HG03439 (cell line): ENCODE data around the gene BICD2.
"Not testable (repeated sequence)": the region's sequence is repeated elsewhere in the genome, so short reads cannot be mapped to it uniquely, and the experiment has no call there.

Experiments used
- ATAC-seq: cut with Tn5 transposase; IDR thresholded peaks from one replicate; pipeline ENCODE4 v1.9.1; 2021; ENCODE audit warnings: mild to moderate bottlenecking, moderate library complexity; ENCODE audit not compliant: unreplicated experiment

BICD2 gene

GRCh38 chr9:92771309-92771708 lies 6.7 kb upstream of the BICD2 start:
- no peak for ATAC-seq

GRCh38 chr9:92770360-92770995 lies 5.8 kb upstream of the BICD2 start:
- ATAC-seq, result no peak

GRCh38 chr9:92769990-92770359 lies 5.3 kb upstream of the BICD2 start:
- ATAC-seq, result no peak

- ATAC-seq, result no peak
Measured at GRCh38 chr9:92769286-92769685, 4.7 kb upstream of the BICD2 start.

GRCh38 chr9:92768816-92769215 lies 4.2 kb upstream of the BICD2 start:
- ATAC-seq, result not testable (repeated sequence)

GRCh38 chr9:92767066-92768054 lies 2.7 kb upstream of the BICD2 start:
- no peak for ATAC-seq

- ATAC-seq, result peak; percentile 87
Measured at GRCh38 chr9:92764988-92765936, 629 bp upstream of the BICD2 start.

GRCh38 chr9:92763721-92764380 lies 782 bp downstream of the BICD2 start:
- ATAC-seq, result peak; percentile 3

- ATAC-seq, result no peak
Measured at GRCh38 chr9:92762781-92763708, 1.6 kb downstream of the BICD2 start.

GRCh38 chr9:92762196-92762595 lies 2.4 kb downstream of the BICD2 start:
- no peak for ATAC-seq

GRCh38 chr9:92761686-92762085 lies 2.9 kb downstream of the BICD2 start:
- ATAC-seq, result no peak

- no peak for ATAC-seq
Measured at GRCh38 chr9:92760494-92760893, 4.1 kb downstream of the BICD2 start.

- ATAC-seq, result no peak
Measured at GRCh38 chr9:92760070-92760469, 4.6 kb downstream of the BICD2 start.

- ATAC-seq, result no peak
Measured at GRCh38 chr9:92759446-92759845, 5.2 kb downstream of the BICD2 start.

GRCh38 chr9:92756792-92757191 lies 7.8 kb downstream of the BICD2 start:
- no peak for ATAC-seq

GRCh38 chr9:92754091-92754745 lies 10.4 kb downstream of the BICD2 start:
- ATAC-seq, result no peak

GRCh38 chr9:92752812-92753404 lies 11.7 kb downstream of the BICD2 start:
- no peak for ATAC-seq

GRCh38 chr9:92749934-92750315 lies 14.7 kb downstream of the BICD2 start:
- ATAC-seq, result no peak
